OCI-LY1 (cell line): ENCODE results near the gene SHROOM2.
A peak's percentile ranks its signal among the peaks of the same experiment; 100 is the strongest.

ENCODE experiments used
- H2AFZ ChIP-seq: fragments of 200-600 bp; sonication (generic), shearing (Covaris generic); 2 replicates; pipeline ENCODE4 v1.6.0; 2014; ENCODE audit warnings: antibody characterized with exemption, mild to moderate bottlenecking, low read length
- H3F3A ChIP-seq: fragments of 200-600 bp; sonication (generic), shearing (Covaris generic); 2 replicates; pipeline ENCODE4 v1.6.0; 2014; ENCODE audit warnings: mild to moderate bottlenecking, antibody characterized with exemption, low read length, moderate library complexity; ENCODE audit not compliant: insufficient read depth
- H3K27ac ChIP-seq: fragments of 200-600 bp; sonication (generic); 2 replicates; pipeline ENCODE4 v1.5.1; 2014; ENCODE audit warnings: low read length, mixed run types, mild to moderate bottlenecking, low read depth; ENCODE audit not compliant: poor library complexity, severe bottlenecking
- H3K27me3 ChIP-seq: fragments of 200-600 bp; sonication (generic); 2 replicates; pipeline ENCODE4 v1.6.0; 2014; ENCODE audit warnings: antibody characterized with exemption, mild to moderate bottlenecking, low read length, moderate library complexity; ENCODE audit not compliant: insufficient read depth
- H3K36me3 ChIP-seq: fragments of 200-600 bp; sonication (generic); 2 replicates; pipeline ENCODE4 v1.6.1; 2014; ENCODE audit warnings: mild to moderate bottlenecking, antibody characterized with exemption, low read length, moderate library complexity, mixed read lengths; ENCODE audit not compliant: insufficient read depth
- H3K4me1 ChIP-seq: fragments of 200-600 bp; sonication (generic); 2 replicates; pipeline ENCODE4 v1.5.1; 2014; ENCODE audit warnings: mild to moderate bottlenecking, low read length, moderate library complexity; ENCODE audit not compliant: insufficient read depth, severe bottlenecking
- H3K4me2 ChIP-seq: fragments of 200-600 bp; sonication (generic), shearing (Covaris generic); 2 replicates; pipeline ENCODE4 v1.6.1; 2014; ENCODE audit warnings: low read length
- H3K4me3 ChIP-seq: fragments of 200-600 bp; sonication (generic); 2 replicates; pipeline ENCODE4 v1.5.1; 2014; ENCODE audit warnings: low read length, low read depth, mild to moderate bottlenecking, mixed read lengths; ENCODE audit not compliant: poor library complexity, severe bottlenecking
- H3K79me2 ChIP-seq: fragments of 200-600 bp; shearing (Covaris generic); 2 replicates; pipeline ENCODE4 v1.6.1; 2016; ENCODE audit warnings: mixed run types, low read length, mixed read lengths; ENCODE audit not compliant: insufficient read depth
- H3K9ac ChIP-seq: fragments of 200-600 bp; sonication (generic), shearing (Covaris generic); 2 replicates; pipeline ENCODE4 v1.6.1; 2014; ENCODE audit warnings: mild to moderate bottlenecking, low read length, mixed read lengths
- H3K9me2 ChIP-seq: fragments of 200-600 bp; sonication (generic), shearing (Covaris generic); 2 replicates; pipeline ENCODE4 v1.6.1; 2014; ENCODE audit warnings: low read depth, mild to moderate bottlenecking, low read length, mixed read lengths
- H3K9me3 ChIP-seq: fragments of 200-600 bp; shearing (Covaris generic); 2 replicates; pipeline ENCODE4 v1.6.1; 2014; ENCODE audit warnings: low read length, mixed read lengths
- H4K20me1 ChIP-seq: fragments of 200-600 bp; sonication (generic), shearing (Covaris generic); 2 replicates; pipeline ENCODE4 v1.6.0; 2016; ENCODE audit warnings: mild to moderate bottlenecking, low read length; ENCODE audit not compliant: insufficient read depth
- EZH2 ChIP-seq: fragments of 200-600 bp; sonication (generic), shearing (Covaris generic); IDR thresholded peaks from 2 replicates; pipeline ENCODE4 v1.8.0; 2017; ENCODE audit warnings: borderline replicate concordance, mixed run types, mild to moderate bottlenecking, antibody characterized with exemption, low read length, moderate library complexity, mixed read lengths
- TF ChIP-seq, protein P1 (sequence below): fragments of 200-600 bp; sonication (generic), shearing (Covaris generic); IDR thresholded peaks from 2 replicates; pipeline ENCODE4 v1.5.1; 2017; ENCODE audit warnings: mild to moderate bottlenecking, antibody characterized with exemption, low read length, moderate library complexity, mixed read lengths

Gene SHROOM2

DNA sequence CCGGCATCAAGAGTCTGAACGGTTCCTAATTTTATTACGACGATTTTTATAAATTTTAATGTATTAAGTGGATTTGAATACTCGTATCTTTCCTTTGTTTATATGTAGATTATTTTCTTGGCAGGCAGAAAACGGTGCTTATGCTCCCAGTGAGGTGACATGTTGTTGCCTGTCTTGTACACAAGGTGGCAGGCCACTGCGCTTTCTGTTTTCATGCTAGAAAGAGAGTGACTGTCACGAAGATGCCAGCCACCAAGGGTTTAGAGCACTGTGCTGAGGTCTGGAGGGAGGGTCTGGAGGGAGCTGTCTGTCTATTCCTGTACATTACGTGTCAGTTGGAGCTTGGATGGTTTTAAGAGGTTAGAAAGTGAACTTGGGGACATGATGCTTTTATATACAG lies 87.7 kb downstream of the SHROOM2 start:
- Histone ChIP-seq H3K27ac (no peak overlapping the region), H4K20me1 (no peaks in the 10 kb centered on the region), H3F3A (no peaks in the 10 kb centered on the region), H3K79me2 (no peaks in the 10 kb centered on the region), H3K27me3 (no peaks in the 10 kb centered on the region), H3K9ac (no peak overlapping the region), H3K4me3 (no peak overlapping the region), H3K9me3 (no peaks in the 10 kb centered on the region), H3K4me2 (no peak overlapping the region), H3K9me2 (no peaks in the 10 kb centered on the region), H3K36me3 (no peaks in the 10 kb centered on the region), H3K4me1 (no peaks in the 10 kb centered on the region), H2AFZ (no peak overlapping the region)
- no peak for TF ChIP-seq EZH2
- TF ChIP-seq, protein P1, sequence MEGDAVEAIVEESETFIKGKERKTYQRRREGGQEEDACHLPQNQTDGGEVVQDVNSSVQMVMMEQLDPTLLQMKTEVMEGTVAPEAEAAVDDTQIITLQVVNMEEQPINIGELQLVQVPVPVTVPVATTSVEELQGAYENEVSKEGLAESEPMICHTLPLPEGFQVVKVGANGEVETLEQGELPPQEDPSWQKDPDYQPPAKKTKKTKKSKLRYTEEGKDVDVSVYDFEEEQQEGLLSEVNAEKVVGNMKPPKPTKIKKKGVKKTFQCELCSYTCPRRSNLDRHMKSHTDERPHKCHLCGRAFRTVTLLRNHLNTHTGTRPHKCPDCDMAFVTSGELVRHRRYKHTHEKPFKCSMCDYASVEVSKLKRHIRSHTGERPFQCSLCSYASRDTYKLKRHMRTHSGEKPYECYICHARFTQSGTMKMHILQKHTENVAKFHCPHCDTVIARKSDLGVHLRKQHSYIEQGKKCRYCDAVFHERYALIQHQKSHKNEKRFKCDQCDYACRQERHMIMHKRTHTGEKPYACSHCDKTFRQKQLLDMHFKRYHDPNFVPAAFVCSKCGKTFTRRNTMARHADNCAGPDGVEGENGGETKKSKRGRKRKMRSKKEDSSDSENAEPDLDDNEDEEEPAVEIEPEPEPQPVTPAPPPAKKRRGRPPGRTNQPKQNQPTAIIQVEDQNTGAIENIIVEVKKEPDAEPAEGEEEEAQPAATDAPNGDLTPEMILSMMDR, result peak; percentile 45

DNA sequence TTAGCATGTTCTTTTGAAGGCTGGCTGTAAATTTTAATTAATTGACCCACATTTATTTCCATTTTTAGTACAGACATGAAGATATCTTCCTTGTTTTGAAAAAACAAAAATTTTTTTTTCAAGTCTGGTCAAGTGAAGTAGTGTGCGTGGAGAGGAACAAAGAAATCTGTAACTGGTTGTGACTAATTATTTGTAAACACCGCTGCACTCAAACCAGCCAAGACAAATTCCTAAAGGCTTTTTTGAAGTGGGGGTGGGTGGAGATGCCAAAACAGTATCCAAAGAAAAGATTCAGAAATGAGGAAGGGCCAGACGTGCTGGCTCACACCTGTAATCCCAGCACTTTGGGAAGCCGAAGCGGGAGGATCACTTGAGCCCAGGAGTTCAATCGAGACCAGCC lies 88.3 kb downstream of the SHROOM2 start:
- H3K36me3 ChIP-seq, result no peaks in the 10 kb centered on the region
- no peaks in the 10 kb centered on the region for H3K79me2 ChIP-seq
- H3K27me3 ChIP-seq, result no peaks in the 10 kb centered on the region
- H3K4me3 ChIP-seq, result no peak overlapping the region
- H3K9me3 ChIP-seq, result no peaks in the 10 kb centered on the region
- H3K4me1 ChIP-seq, result no peaks in the 10 kb centered on the region
- no peak overlapping the region for H3K4me2 ChIP-seq
- H2AFZ ChIP-seq, result no peak overlapping the region
- no peak overlapping the region for H3K9ac ChIP-seq
- TF ChIP-seq, protein P1, result no peak
- TF ChIP-seq EZH2, result no peak
- no peaks in the 10 kb centered on the region for H4K20me1 ChIP-seq
- no peaks in the 10 kb centered on the region for H3F3A ChIP-seq
- H3K27ac ChIP-seq, result no peak overlapping the region
- H3K9me2 ChIP-seq, result no peaks in the 10 kb centered on the region

DNA sequence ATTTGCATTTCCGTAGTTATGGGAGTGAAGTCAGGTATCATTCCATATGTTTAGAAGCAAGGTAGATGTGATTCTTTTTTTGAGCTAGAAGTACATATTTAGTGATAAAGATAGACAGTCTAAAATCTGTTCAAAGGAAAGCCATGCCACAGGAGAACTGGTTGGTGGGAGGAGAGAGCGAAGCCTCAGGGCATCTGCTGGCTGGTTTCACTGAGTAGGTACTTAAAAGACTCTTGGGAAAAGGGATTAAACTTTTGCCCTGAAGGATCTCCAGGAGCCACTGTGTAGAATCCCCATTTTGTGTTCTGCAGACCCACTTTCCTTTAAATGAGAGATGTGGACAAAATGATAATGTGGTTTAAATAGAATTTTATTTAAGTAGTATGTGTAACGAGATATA lies 89.6 kb downstream of the SHROOM2 start:
- Histone ChIP-seq H4K20me1 (no peaks in the 10 kb centered on the region), H3K79me2 (no peaks in the 10 kb centered on the region), H3F3A (no peaks in the 10 kb centered on the region), H3K9ac (no peak overlapping the region), H3K36me3 (no peaks in the 10 kb centered on the region), H2AFZ (no peak overlapping the region), H3K9me3 (no peaks in the 10 kb centered on the region), H3K4me3 (no peak overlapping the region), H3K27me3 (no peaks in the 10 kb centered on the region), H3K4me2 (no peak overlapping the region), H3K4me1 (no peaks in the 10 kb centered on the region), H3K9me2 (no peaks in the 10 kb centered on the region), H3K27ac (no peak overlapping the region)
- TF ChIP-seq EZH2, result no peak
- TF ChIP-seq, protein P1, result no peak
